Measurements from ENCODE around the gene ANKRD45.
"Not testable (repeated sequence)": the region's sequence is repeated elsewhere in the genome, so short reads cannot be mapped to it uniquely, and the experiment has no call there.

Gene ANKRD45

DNA sequence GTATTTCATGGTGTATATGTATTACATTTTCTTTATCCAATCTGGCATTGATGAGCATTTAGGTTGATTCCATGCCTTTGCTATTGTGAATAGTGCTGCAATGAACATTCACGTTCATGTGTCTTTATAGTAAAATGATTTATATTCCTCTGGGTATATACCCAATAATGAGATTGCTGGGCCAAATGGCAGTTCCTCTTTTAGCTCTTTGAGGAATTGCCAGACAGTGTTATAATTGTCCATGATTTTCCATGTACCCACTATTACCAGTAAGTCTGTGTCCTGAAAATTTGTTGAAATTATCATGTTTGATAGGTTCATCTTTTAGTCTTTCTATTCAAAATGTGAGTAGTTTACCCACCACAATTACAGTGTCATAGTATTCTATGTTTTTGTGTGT, 101.2 kb downstream of the ANKRD45 start:
- DNase-seq = no peak

DNA sequence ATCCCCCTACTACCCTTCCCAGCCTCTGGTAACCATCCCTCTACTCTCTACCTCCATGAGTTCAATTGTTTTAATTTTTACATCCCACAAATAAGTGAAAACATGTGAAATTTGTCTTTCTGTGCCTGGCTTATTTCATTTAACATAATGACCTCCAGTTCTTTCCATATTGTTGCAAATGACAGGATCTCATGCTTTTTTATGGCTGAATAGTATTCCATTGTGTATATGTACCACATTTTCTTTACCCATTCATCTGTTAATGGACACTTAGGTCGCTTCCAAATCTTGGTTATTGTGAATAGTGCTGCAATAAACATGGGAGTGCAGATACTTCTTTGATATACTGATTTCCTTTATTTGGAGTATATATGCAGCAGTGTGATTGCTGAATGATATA, 105.8 kb downstream of the ANKRD45 start:
- not testable (repeated sequence) for DNase-seq

DNA sequence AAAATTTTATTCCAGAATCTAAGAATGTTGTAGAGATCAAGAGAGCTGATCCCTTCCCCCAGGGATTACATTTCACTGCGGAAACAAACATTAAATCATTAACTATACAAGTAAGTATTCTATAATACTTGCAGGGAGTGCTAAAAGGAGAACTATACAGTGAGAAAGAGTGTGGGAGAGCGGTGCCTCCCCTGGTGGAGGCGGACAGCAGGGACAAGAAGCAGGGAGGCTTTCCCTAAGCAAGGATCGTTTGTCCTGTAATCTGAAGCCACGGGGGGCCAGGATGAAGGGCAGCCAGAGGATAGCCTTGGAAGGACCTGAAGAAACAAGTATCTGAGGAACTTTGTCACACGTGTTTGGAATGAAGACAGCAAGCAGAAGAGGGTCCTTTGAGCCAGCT, 106.8 kb downstream of the ANKRD45 start:
- no peak for DNase-seq

DNA sequence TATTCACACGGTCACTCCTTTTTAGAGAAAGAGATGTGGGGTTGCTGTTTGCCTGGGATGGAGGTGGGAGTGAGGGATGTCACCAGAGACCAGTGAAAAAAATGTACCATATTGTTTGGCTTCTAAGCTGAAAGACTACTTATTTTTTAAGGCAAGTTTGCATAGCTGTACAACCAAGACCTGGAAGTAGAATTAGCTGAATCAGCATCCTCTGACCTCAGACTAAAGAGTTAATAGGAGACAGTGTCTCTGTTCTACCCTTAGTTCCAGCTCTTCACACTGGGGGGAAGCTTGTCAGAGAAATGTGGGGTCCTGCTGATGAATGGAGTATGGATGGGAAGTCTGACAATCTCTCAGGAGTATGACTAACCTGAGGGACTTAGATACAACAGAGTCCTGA, 108.4 kb downstream of the ANKRD45 start:
- no peak for DNase-seq

DNA sequence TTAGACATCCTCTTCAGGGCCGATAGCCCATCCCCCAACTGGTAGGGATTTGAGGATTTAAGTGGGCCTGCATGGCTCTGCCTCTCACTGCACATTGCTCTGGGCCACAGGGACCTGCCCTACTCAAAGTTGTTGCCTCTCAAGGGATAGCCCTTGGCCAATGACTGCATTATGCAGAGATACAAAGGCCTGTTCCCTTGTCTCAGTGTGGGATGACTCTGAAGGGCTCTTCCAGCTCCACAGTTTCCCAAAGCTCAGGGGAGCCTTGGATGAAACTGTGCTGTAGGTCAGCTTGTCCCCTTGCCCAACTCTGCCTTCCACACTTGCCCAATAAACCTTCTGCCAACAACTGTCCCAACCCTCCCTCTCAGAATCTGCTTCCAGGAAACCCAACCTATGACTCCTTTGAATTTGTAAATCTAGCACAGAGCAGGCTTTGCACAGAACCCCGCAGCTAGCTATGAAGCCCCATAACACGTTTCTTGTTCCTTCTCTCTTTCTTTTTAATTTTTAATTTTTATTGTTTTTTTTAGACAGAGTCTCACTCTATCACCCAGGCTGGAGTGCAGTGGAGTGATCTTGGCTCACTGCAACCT, 109.3 kb downstream of the ANKRD45 start:
- no peak for DNase-seq
